ENCODE data around the gene STAP2. TPM values are rescaled to one million over a fixed set of nuclear protein-coding genes. Genes with fewer than 3 reads are reported as not detected.

STAP2 gene
- total and polyA plus RNA-seq, 2 donors (not counting 3 experiments of a cell fraction or from before 2014, with no cell fraction given) = 12.2 to 21.7 TPM

DNA sequence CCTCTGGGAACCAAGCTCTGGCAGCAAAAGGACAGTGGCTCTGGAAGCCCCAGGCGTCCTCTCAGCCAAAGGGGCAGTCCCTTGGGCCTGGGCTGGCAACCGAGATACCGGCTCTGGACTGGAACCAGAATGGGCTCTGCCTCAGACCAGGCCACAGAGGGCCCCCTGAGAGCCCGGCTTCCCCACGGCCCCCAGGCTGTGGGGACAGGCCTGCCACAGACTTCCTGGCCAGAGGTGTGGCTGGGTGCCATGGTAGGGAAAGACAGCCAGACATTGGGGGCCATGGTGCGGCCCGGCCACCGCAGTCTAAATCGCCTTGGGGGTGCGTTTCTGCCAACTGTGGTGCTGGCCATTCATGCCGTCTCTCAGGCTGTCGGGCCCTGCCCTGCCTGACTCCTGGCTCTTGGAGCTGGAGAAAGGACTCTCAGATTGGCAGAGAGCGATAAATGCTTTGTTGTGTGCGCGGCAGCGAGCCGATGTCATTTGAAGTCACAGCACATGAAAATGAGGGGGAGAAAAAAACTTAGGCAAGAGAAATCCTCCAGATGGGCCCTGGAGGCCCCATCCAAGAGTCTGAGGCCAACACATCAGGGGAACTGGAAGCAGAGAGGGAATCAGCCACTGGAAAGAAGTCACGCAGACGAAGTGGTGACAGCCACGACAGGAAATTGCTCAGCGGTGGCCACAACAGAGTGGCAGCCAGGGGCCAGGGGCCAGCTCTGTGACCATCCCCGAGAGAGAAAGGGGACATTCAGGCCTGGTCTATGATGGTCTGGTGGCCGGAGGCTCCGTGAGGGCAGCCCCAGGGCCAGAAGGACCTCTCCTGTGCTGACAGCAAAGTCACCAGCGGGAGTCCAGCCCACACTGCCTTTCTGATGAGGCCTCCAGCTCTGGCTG lies 35.2 kb upstream of the STAP2 start:
- H3K9ac ChIP-seq (replicated peaks; ENCODE audit: extremely low read depth, insufficient read depth, low read length) = peak overlapping the region; percentile 59
- H3K4me1 ChIP-seq (ENCODE audit: control insufficient read depth, extremely low read depth, insufficient read depth, low read length) = peaks cover 53% of the 10 kb centered on the region
- no TSS peak for BruUV-seq (replicated peaks)
- no peaks in the 10 kb centered on the region for H4K20me1 ChIP-seq (replicated peaks; ENCODE audit: control insufficient read depth, extremely low read depth, insufficient read depth, low read length)
- H3K4me2 ChIP-seq (ENCODE audit: insufficient read depth, low read length) = peak overlapping the region; percentile 24
- peak; percentile 31 for FAIRE-seq
- intact Hi-C loops (cut with micrococcal nuclease) = loop anchor here (1.0 kb wide), 3 partner anchors 16 to 31 kb away; partner anchors contain the start of genes MPND and SH3GL1
- no peak overlapping the region for H3K4me3 ChIP-seq (replicated peaks in 1 of 3; ENCODE audit: insufficient read depth in 1 of 3, low read depth in 1 of 3, low read length in 3 of 3)
- TF ChIP-seq JUN (IDR thresholded peaks at IDR 0.05; ENCODE audit: borderline replicate concordance, insufficient read depth, insufficient read length, low read depth) = no peak
- TF ChIP-seq, protein P1, sequence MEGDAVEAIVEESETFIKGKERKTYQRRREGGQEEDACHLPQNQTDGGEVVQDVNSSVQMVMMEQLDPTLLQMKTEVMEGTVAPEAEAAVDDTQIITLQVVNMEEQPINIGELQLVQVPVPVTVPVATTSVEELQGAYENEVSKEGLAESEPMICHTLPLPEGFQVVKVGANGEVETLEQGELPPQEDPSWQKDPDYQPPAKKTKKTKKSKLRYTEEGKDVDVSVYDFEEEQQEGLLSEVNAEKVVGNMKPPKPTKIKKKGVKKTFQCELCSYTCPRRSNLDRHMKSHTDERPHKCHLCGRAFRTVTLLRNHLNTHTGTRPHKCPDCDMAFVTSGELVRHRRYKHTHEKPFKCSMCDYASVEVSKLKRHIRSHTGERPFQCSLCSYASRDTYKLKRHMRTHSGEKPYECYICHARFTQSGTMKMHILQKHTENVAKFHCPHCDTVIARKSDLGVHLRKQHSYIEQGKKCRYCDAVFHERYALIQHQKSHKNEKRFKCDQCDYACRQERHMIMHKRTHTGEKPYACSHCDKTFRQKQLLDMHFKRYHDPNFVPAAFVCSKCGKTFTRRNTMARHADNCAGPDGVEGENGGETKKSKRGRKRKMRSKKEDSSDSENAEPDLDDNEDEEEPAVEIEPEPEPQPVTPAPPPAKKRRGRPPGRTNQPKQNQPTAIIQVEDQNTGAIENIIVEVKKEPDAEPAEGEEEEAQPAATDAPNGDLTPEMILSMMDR (IDR thresholded peaks at IDR 0.05; ENCODE audit: extremely low read depth in 1 of 2, insufficient read depth in 1 of 2, low read depth in 1 of 2, low read length in 2 of 2) = no peak
- TF ChIP-seq POLR2A (IDR thresholded peaks at IDR 0.05; ENCODE audit: low read depth, low read length) = no peak
- no peak for TF ChIP-seq POLR2AphosphoS5 (IDR thresholded peaks at IDR 0.05; ENCODE audit: insufficient read depth, low read depth, low read length)
- TF ChIP-seq EZH2 (IDR thresholded peaks at IDR 0.05; ENCODE audit: borderline replicate concordance, low read depth, low read length, severe bottlenecking) = no peak
- TF ChIP-seq, protein P2, sequence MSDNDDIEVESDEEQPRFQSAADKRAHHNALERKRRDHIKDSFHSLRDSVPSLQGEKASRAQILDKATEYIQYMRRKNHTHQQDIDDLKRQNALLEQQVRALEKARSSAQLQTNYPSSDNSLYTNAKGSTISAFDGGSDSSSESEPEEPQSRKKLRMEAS (IDR thresholded peaks at IDR 0.05; ENCODE audit: insufficient read depth, insufficient read length) = no peak
- no peak for TF ChIP-seq GATA2 (IDR thresholded peaks at IDR 0.05; ENCODE audit: insufficient read depth, insufficient read length, low read depth, low read length)
- H3K36me3 ChIP-seq (ENCODE audit: control insufficient read depth in 2 of 2, extremely low read depth in 1 of 2, insufficient read depth in 2 of 2, low read length in 2 of 2) = peaks cover 0 to 10% of the 10 kb centered on the region in 2 experiments
- no peaks in the 10 kb centered on the region for H3K9me1 ChIP-seq (replicated peaks; ENCODE audit: control insufficient read depth, extremely low read depth, insufficient read depth, low read length)
- dilution Hi-C loops (cut with MboI; ENCODE audit: extremely low pct_ligation_motif_present, low sequenced_read_pairs) = no loop called here
- ChIA-PET CTCF (interaction anchor here (0.9 to 8.7 kb wide), 4 partner anchors 12 to 27 kb away, joined by 3 to 105 read pairs (median 28); partner anchors contain the start of genes CHAF1A and SH3GL1), POLR2A (no interaction called here)
- H3K27me3 ChIP-seq (ENCODE audit: control insufficient read depth in 2 of 2, insufficient read depth in 2 of 2, low read length in 2 of 2) = no peaks in the 10 kb centered on the region
- peaks cover 96% of the 10 kb centered on the region for H3K79me2 ChIP-seq (ENCODE audit: control insufficient read depth, insufficient read depth, low read length)
- H2AFZ ChIP-seq (ENCODE audit: low read depth, low read length) = no peak overlapping the region
- H3K9me3 ChIP-seq (replicated peaks; ENCODE audit: control insufficient read depth, insufficient read depth, low read length) = no peaks in the 10 kb centered on the region
- no peak for DNase-seq (ENCODE audit: low read depth, low spot score)
- peak overlapping the region; percentile 51 for H3K27ac ChIP-seq (ENCODE audit: insufficient read depth, low read depth, low read length)
